Heart left ventricle (tissue), 16 donors: ENCODE data around the gene ERF. TPM values are rescaled to one million over a fixed set of nuclear protein-coding genes. Genes with fewer than 3 reads are reported as not detected.

Source experiments
- ATAC-seq, 4 donors: fragments of 200-7000 bp; cut with Tn5 transposase; one replicate each; pipeline ENCODE4 v1.9.1; 2020 to 2022; ENCODE audit warnings: moderate library complexity in 4 of 4, mild to moderate bottlenecking in 3 of 4, moderate number of reproducible peaks in 1 of 4
- DNase-seq, 5 donors: peaks; one replicate each; pipeline ENCODE4 v3.0.0-alpha.2; 2020
- H3K27ac ChIP-seq, 12 donors: fragments of 200-600 bp; sonication (generic) in 4 of 12; one replicate each; pipeline versions ENCODE4 v1.5.0 to v1.8.0; 2016 to 2022; ENCODE audit warnings: mild to moderate bottlenecking in 2 of 12
- H3K27me3 ChIP-seq, 9 donors: fragments of 200-600 bp; sonication (generic) in 2 of 9; one replicate each; pipeline versions ENCODE4 v1.5.1 to v1.8.0; 2016 to 2022; ENCODE audit warnings: mild to moderate bottlenecking in 3 of 9
- H3K36me3 ChIP-seq, 9 donors: fragments of 200-600 bp; sonication (generic) in 2 of 9; one replicate each; pipeline versions ENCODE4 v1.5.0 to v1.8.0; 2018 to 2022; ENCODE audit warnings: mild to moderate bottlenecking in 2 of 9
- H3K4me1 ChIP-seq, 12 donors: fragments of 200-600 bp; sonication (generic) in 4 of 12; one replicate each; pipeline versions ENCODE4 v1.5.0 to v1.8.0; 2016 to 2022; ENCODE audit warnings: mild to moderate bottlenecking in 3 of 12
- H3K4me3 ChIP-seq, 12 donors: fragments of 200-600 bp; sonication (generic) in 4 of 12; one replicate each; pipeline versions ENCODE4 v1.5.0 to v1.8.0; 2017 to 2022; ENCODE audit warnings: mild to moderate bottlenecking in 9 of 12, moderate library complexity in 4 of 12
- H3K9me3 ChIP-seq, 12 donors: fragments of 200-600 bp; sonication (generic) in 4 of 12; one replicate each; pipeline versions ENCODE4 v1.5.0 to v1.8.0; 2016 to 2022; ENCODE audit warnings: mild to moderate bottlenecking in 1 of 12
- POLR2A ChIP-seq, 2 donors: fragments of 450-650 bp; IDR thresholded peaks; one replicate each; pipeline ENCODE4 v1.6.1; 2017; ENCODE audit warnings: antibody characterized with exemption in 2 of 2, mild to moderate bottlenecking in 2 of 2, moderate library complexity in 2 of 2
- WGBS, 4 donors: extraction: QIAGEN DNeasy Blood & Tissue Kit in 2 of 4; methylation state at CpG; one replicate each; pipeline versions ENCODE4 v1.1.5 to v1.1.7; 2013 to 2018; 5-methylcytosine and 5-hydroxymethylcytosine counted together
- intact Hi-C, 10 donors: fragments of 100-400 bp; cut with DNase I; formaldehyde crosslinking; loops; one replicate each; pipeline versions ENCODE4 v1.11.1 to v1.14.2; 2022
- polyA plus RNA-seq, 2 donors: library from polyadenylated mRNA; stranded (reverse); fragments of 200-250 nt; gene quantifications; one replicate each; pipeline ENCODE4 v1.2.3, GENCODE V29; 2013
- total RNA-seq, 9 donors: library from RNA; depleted of rRNA in 2 of 9; stranded (reverse); fragments of >200 nt in 2 of 9; fragmentation: NEBNext Ultra II Directional in 3 of 9; extraction: Animal tissue kit (Norgen Biotek cat#: 25700) in 3 of 9; gene quantifications; one replicate each; pipeline versions ENCODE4 v1.1.0 to v1.2.4, GENCODE V29; 2016 to 2023
- TF ChIP-seq, protein P1 (sequence below), 12 donors: fragments of 200-600 bp; sonication (generic) in 4 of 12; IDR thresholded peaks; one replicate each; pipeline versions ENCODE4 v1.5.0 to v1.8.0; 2018 to 2022; ENCODE audit warnings: antibody characterized with exemption in 12 of 12, mild to moderate bottlenecking in 5 of 12
- donor health status: ischemic (EF 13 %, LVEDD 7.1; RV severe dilation, severe dysfunction).
- donor health status: healthy with polysubstance abuse.
- donor health status: DM: no; HTN: yes; CAD: no.
- donor health status: DM: no; HTN: no; CAD: no.
- donor health status: ischemic (EF 25% LVEDD 6.9; RV normal size, moderate dysfunction).
- donor health status: ischemic (EF 25% LVEDD 5.7; RV mildly dilated, moderate dysfunction).
- donor health status: healthy.
- donor health status: DM: yes; HTN: yes; CAD: no.
- donor health status: ischemic (EF 35%, LVEDD 5.7; RV mildly dilated, moderate dysfunction).
- donor health status: nonischemic (EF 11% LVEDD 7.7; RV severe dilation, severe dysfunction).
- donor health status: DM: yes; HTN: yes; CAD: no.
- donor health status: PGD.
- donor health status: ischemic (EF 29% LVEDD 5.4; RV normal size, mild dysfunction).
- donor health status: nonischemic (EF 23%, LVEDD 6.1; RV moderate dilation, normal function).

ERF gene
- total and polyA plus RNA-seq, 11 donors = 26.1 to 49.7 (median 35.5) TPM

DNA sequence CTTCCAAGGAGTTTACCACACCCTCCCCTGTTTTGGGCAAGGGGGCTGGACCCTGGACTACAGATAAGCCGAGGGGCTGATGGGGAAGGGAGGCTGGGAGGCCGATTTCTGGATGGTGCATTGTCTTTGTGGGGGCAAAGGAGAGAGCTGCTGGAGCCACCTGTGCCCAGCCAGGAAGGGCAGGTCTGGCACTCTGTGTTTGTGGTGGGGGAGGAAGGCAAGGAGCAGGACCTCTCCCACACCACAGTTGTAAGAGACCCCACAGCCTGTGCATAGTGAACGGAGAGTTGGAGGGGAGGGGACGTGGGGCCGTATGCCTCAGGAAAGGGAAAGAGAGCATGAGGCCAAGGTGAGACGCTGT, 31.0 kb upstream of the ERF start:
- H3K4me1 ChIP-seq = peaks cover 12 to 53% (median 49%) of the 10 kb centered on the region in 12 donors
- 18 to 26% (median 18%) methylated on average over 4 to 6 of the region's 6 CpGs for WGBS, 4 donors
- peaks cover 0 to 43% (median 42%) of the 10 kb centered on the region in 9 donors for H3K36me3 ChIP-seq
- H3K27ac ChIP-seq = peak overlapping the region in 11 of 12 donors; percentile 59 to 97 (median 77)
- intact Hi-C loops = loop anchor here in 2 of 10 donors (5.0 kb wide), 2 partner anchors 36 to 39 kb away; no protein-coding TSS in a partner anchor
- DNase-seq = no peak
- TF ChIP-seq POLR2A (IDR thresholded peaks at IDR 0.05) = no peak
- TF ChIP-seq, protein P1, sequence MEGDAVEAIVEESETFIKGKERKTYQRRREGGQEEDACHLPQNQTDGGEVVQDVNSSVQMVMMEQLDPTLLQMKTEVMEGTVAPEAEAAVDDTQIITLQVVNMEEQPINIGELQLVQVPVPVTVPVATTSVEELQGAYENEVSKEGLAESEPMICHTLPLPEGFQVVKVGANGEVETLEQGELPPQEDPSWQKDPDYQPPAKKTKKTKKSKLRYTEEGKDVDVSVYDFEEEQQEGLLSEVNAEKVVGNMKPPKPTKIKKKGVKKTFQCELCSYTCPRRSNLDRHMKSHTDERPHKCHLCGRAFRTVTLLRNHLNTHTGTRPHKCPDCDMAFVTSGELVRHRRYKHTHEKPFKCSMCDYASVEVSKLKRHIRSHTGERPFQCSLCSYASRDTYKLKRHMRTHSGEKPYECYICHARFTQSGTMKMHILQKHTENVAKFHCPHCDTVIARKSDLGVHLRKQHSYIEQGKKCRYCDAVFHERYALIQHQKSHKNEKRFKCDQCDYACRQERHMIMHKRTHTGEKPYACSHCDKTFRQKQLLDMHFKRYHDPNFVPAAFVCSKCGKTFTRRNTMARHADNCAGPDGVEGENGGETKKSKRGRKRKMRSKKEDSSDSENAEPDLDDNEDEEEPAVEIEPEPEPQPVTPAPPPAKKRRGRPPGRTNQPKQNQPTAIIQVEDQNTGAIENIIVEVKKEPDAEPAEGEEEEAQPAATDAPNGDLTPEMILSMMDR (IDR thresholded peaks at IDR 0.05) = no peak
- H3K27me3 ChIP-seq = no peaks in the 10 kb centered on the region
- no peaks in the 10 kb centered on the region for H3K9me3 ChIP-seq
- peak overlapping the region in 8 of 12 donors; percentile 60 to 89 (median 66) for H3K4me3 ChIP-seq
- ATAC-seq = no peak

DNA sequence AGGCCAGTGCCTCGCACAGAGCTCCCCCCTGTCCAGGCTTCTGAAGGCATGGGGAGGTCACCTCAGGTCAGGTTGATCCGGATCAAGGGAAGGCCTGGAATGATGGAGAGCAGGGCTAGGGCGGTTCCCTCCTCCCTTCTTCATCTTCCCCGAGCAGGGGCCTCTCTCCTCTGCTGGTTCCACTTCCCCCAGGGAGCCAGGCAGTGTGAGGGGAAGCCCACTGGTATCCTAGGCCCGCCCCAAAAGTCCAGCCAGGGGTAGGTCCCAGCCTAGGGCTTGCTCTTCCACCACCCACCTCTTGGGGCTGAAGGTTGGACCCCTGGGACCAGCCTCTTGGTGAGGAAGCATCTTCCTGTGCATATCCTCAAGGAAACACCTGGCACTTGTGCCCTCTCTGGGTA, 30.6 kb upstream of the ERF start:
- WGBS, 4 donors = 15 to 20% (median 17%) methylated on average over 5 of the region's 5 CpGs
- Histone ChIP-seq H3K4me3 (peak overlapping the region in 10 of 12 donors; percentile 4 to 89 (median 65)), H3K27ac (peak overlapping the region in 11 of 12 donors; percentile 59 to 97 (median 77)), H3K36me3 (peaks cover 0 to 39% (median 38%) of the 10 kb centered on the region in 9 donors), H3K27me3 (no peaks in the 10 kb centered on the region), H3K4me1 (peaks cover 12 to 57% (median 51%) of the 10 kb centered on the region in 12 donors), H3K9me3 (no peaks in the 10 kb centered on the region)
- intact Hi-C loops = loop anchor here in 2 of 10 donors (5.0 kb wide), 2 partner anchors 37 to 38 kb away; no protein-coding TSS in a partner anchor
- peak in 1 of 5 donors; percentile 46 for DNase-seq
- ATAC-seq = no peak
- TF ChIP-seq, protein P1 (IDR thresholded peaks at IDR 0.05) = no peak
- TF ChIP-seq POLR2A (IDR thresholded peaks at IDR 0.05) = no peak

DNA sequence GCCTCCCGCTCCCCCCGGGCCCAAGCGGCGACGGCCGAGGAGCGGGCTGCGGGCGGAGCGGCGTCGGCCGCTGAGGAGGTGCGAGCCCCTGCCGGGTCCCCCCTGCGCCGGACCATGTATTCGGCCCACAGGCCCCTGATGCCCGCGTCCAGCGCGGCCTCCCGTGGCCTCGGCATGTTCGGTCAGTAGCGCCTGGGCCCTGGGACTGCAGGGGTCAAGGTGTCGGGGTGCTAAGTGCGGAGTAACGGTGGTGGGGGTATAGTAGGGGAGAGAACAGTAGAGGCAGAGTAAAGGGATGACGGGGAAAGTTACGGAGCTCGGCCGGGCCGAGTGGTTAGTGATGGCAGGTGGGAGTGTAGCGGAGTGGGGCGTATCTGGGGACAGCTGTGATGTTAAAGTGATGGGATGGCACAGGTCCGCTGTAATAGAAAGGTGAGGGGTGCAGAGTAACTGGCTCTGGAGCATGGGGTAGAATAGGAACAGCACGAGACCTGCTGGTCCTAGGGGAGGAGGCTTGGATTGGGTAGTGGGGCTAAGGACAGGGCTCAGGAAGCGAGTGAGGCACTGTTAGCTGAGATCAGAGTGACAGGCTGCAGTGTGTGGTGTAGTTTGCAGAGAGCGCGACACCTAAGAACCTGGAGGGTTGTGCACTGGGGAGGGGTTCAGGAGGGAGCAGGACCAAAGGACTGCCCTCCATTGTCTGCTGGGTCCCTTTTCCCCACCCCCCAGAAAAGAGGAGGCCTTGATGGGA, 29.8 kb upstream of the ERF start:
- Histone ChIP-seq H3K4me1 (peaks cover 12 to 62% (median 51%) of the 10 kb centered on the region in 12 donors), H3K27me3 (no peaks in the 10 kb centered on the region), H3K9me3 (no peaks in the 10 kb centered on the region), H3K4me3 (peak overlapping the region; percentile 35 to 89 (median 65)), H3K27ac (peak overlapping the region in 11 of 12 donors; percentile 59 to 97 (median 77)), H3K36me3 (peaks cover 0 to 31% (median 30%) of the 10 kb centered on the region in 9 donors)
- TF ChIP-seq, protein P1 (IDR thresholded peaks at IDR 0.05) = no peak
- DNase-seq = peak in 1 of 5 donors; percentile 51
- 2 to 4% (median 3%) methylated on average over 34 to 41 of the region's 41 CpGs for WGBS, 4 donors
- intact Hi-C loops = loop anchor here in 4 of 10 donors (1.0 to 5.0 kb wide), 4 partner anchors 30 to 42 kb away; partner anchors contain the start of gene GSK3A (in 1 of the 4)
- no peak for ATAC-seq

DNA sequence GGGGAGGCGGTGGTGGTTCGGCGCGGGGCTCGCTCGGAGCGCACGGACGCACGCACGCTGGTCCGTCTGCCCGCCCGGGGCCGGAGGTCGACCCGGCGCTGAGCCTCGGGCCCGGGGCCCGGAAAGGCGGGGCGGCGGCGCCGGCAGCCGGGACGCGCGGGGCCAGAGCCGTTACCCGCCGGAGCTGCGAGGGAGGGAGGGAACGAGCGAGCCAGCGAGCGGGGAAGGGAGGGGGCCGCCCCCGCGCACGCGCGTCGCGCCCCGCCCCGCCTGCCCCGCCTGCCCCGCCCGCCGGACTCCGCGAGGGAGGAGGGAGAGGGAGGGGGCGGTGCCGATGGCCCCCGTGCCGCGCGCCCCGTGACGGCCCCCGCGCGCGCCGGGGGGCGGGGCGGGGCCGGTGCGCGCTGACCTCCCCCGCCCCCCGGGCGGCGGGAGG, 29.2 kb upstream of the ERF start:
- Histone ChIP-seq H3K27me3 (no peaks in the 10 kb centered on the region), H3K27ac (peak overlapping the region; percentile 58 to 100 (median 96)), H3K36me3 (peaks cover 0 to 24% (median 23%) of the 10 kb centered on the region in 9 donors), H3K4me1 (peaks cover 18 to 69% (median 58%) of the 10 kb centered on the region in 12 donors), H3K9me3 (no peaks in the 10 kb centered on the region), H3K4me3 (peak overlapping the region in 11 of 12 donors; percentile 31 to 86 (median 65))
- TF ChIP-seq POLR2A (IDR thresholded peaks at IDR 0.05) = no peak
- TF ChIP-seq, protein P1 (IDR thresholded peaks at IDR 0.05) = no peak
- WGBS, 4 donors = 0 to 2% (median 1%) methylated on average over 15 to 76 of the region's 76 CpGs
- ATAC-seq (peak in 3 of 4 donors; percentile 12 to 38 (median 33)), DNase-seq (peak; percentile 87 to 91 (median 87))
- intact Hi-C loops = loop anchor here in 2 of 10 donors (1.0 to 5.0 kb wide), 2 partner anchors 30 to 42 kb away; partner anchors contain the start of gene GSK3A (in 1 of the 2)
